DOHH2 (cell line): Measurements from ENCODE around the gene IRX1.

Experiments
- EZH2phosphoT487 ChIP-seq: fragments of 200-600 bp; sonication (generic); IDR thresholded peaks from 2 replicates; pipeline ENCODE4 v1.6.1; 2017; ENCODE audit warnings: borderline replicate concordance, mild to moderate bottlenecking, antibody characterized with exemption, low read length, moderate library complexity, mixed read lengths
- TF ChIP-seq, protein P1 (sequence below): fragments of 200-600 bp; sonication (generic); IDR thresholded peaks from one replicate; pipeline ENCODE4 v1.5.1; 2014; ENCODE audit warnings: antibody characterized with exemption, mild to moderate bottlenecking, low read depth, low read length; ENCODE audit not compliant: poor library complexity, severe bottlenecking

GRCh38 chr5:3613726-3614125 lies 18.1 kb downstream of the IRX1 start:
- TF ChIP-seq, protein P1, sequence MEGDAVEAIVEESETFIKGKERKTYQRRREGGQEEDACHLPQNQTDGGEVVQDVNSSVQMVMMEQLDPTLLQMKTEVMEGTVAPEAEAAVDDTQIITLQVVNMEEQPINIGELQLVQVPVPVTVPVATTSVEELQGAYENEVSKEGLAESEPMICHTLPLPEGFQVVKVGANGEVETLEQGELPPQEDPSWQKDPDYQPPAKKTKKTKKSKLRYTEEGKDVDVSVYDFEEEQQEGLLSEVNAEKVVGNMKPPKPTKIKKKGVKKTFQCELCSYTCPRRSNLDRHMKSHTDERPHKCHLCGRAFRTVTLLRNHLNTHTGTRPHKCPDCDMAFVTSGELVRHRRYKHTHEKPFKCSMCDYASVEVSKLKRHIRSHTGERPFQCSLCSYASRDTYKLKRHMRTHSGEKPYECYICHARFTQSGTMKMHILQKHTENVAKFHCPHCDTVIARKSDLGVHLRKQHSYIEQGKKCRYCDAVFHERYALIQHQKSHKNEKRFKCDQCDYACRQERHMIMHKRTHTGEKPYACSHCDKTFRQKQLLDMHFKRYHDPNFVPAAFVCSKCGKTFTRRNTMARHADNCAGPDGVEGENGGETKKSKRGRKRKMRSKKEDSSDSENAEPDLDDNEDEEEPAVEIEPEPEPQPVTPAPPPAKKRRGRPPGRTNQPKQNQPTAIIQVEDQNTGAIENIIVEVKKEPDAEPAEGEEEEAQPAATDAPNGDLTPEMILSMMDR, result no peak
- no peak for TF ChIP-seq EZH2phosphoT487
